Activated CD4-positive, alpha-beta T cell treated with anti-CD3 and anti-CD28 coated beads, Interleukin-2, amount 10 ng/mL, durations not matched to agents 7 days and 5 days (primary cell): ENCODE data around the gene LRCH3. TPM values are rescaled to one million over a fixed set of nuclear protein-coding genes. Genes with fewer than 3 reads are reported as not detected.

Source experiments
- CTCF ChIA-PET: fragments of 350-600 bp; sonication (Branson Sonifier 250); formaldehyde crosslinking; loops from one replicate; lab custom pipeline; 2021; ENCODE audit warnings: antibody characterized with exemption; lab: Charles Lee
- POLR2A ChIA-PET: fragments of 350-600 bp; sonication (Branson Sonifier 250); formaldehyde crosslinking; loops from one replicate; lab custom pipeline; 2021; ENCODE audit warnings: antibody characterized with exemption; lab: Charles Lee
- DNase-seq: peaks from one replicate; pipeline ENCODE4 v3.0.0-alpha.2; 2020
- H3K27ac Mint-ChIP-seq: one replicate; pipeline ENCODE4 v1.8.0; 2021; ENCODE audit warnings: mild to moderate bottlenecking, moderate library complexity, mixed read lengths
- H3K27me3 Mint-ChIP-seq: one replicate; pipeline ENCODE4 v1.8.0; 2021; ENCODE audit warnings: mixed read lengths
- H3K36me3 Mint-ChIP-seq: one replicate; pipeline ENCODE4 v1.8.0; 2021; ENCODE audit warnings: low read depth, mixed read lengths
- H3K4me1 Mint-ChIP-seq: one replicate; pipeline ENCODE4 v1.8.0; 2021; ENCODE audit warnings: mixed read lengths
- H3K4me3 Mint-ChIP-seq: one replicate; pipeline ENCODE4 v1.8.0; 2021; ENCODE audit warnings: mild to moderate bottlenecking, moderate library complexity, mixed read lengths
- H3K9me3 Mint-ChIP-seq: one replicate; pipeline ENCODE4 v1.8.0; 2021; ENCODE audit warnings: mixed read lengths
- total RNA-seq, 2 experiments: library from RNA; stranded (reverse); gene quantifications; one replicate each; pipeline ENCODE4 v1.2.3, GENCODE V29; 2021

The LRCH3 gene
- total RNA-seq, 2 experiments from 2014 or later = 54.0 to 58.0 TPM

DNA sequence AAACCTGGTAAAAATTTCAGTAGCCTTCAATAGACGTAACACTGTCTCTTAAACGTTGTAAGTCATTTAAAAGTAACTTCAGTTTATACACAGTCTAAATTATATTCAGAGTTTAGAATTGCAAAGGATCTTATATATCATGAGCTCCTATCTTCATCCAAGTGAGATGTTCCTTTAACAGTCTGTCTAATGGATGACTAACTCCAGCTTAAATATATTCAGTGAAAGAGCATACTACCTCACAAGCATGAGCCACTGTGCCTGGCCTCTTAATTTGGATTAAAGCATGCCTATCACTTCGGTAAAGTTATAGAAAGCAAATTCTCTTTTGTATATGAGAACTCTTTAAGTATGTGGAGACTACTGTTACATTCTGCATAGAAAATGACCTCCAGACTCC lies 34.4 kb upstream of the LRCH3 start:
- ChIA-PET CTCF (interaction anchor here (0.7 kb wide), 1 partner anchor 56 kb away, joined by 3 read pairs; no protein-coding TSS in a partner anchor), POLR2A (no interaction called here)
- Mint-ChIP-seq H3K27ac (no peak overlapping the region), H3K4me3 (no peak overlapping the region), H3K9me3 (no peaks in the 10 kb centered on the region), H3K36me3 (peaks cover 3% of the 10 kb centered on the region), H3K27me3 (no peaks in the 10 kb centered on the region), H3K4me1 (peaks cover 23% of the 10 kb centered on the region)
- DNase-seq = no peak

DNA sequence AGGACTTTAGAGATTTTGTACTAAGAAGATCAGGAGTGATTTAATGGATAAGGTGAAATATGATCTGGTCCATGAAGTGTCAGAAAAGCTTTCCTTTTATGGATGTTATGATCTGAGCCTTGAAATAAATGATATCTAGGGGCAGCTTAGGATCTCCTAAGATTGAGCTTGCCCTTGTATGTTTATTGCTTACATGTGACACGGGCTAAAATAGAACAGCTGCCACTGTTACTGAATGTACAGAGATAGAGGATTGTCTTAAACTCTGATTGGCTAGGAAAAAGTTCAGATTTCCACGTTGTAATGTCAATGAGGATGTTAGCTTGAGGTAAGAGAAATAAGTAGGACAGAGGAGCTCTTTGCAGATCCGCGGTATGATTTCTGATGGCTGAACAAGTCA lies 32.5 kb upstream of the LRCH3 start:
- Mint-ChIP-seq H3K27me3 (no peaks in the 10 kb centered on the region), H3K4me3 (no peak overlapping the region), H3K27ac (no peak overlapping the region), H3K36me3 (peaks cover 3% of the 10 kb centered on the region), H3K4me1 (peaks cover 9% of the 10 kb centered on the region), H3K9me3 (no peaks in the 10 kb centered on the region)
- POLR2A ChIA-PET = no interaction called here
- no peak for DNase-seq
- CTCF ChIA-PET = interaction anchor here (0.5 kb wide), 1 partner anchor 175 kb away, joined by 3 read pairs; no protein-coding TSS in a partner anchor

GRCh38 chr3:197761784-197762183 lies 29.3 kb upstream of the LRCH3 start:
- DNase-seq = no peak
- Mint-ChIP-seq H3K9me3 (no peaks in the 10 kb centered on the region), H3K4me3 (no peak overlapping the region), H3K27ac (no peak overlapping the region), H3K4me1 (no peaks in the 10 kb centered on the region), H3K36me3 (peaks cover 10% of the 10 kb centered on the region), H3K27me3 (no peaks in the 10 kb centered on the region)
- CTCF ChIA-PET = no interaction called here
- POLR2A ChIA-PET = no interaction called here

GRCh38 chr3:197775317-197775716 lies 15.7 kb upstream of the LRCH3 start:
- no peak for DNase-seq
- ChIA-PET POLR2A (no interaction called here), CTCF (interaction anchor here (0.6 to 1.5 kb wide), 2 partner anchors 7 to 96 kb away, joined by 3 read pairs; no protein-coding TSS in a partner anchor)
- H3K27ac Mint-ChIP-seq = no peak overlapping the region
- H3K4me3 Mint-ChIP-seq = no peak overlapping the region
- H3K4me1 Mint-ChIP-seq = no peaks in the 10 kb centered on the region
- H3K9me3 Mint-ChIP-seq = no peaks in the 10 kb centered on the region
- H3K27me3 Mint-ChIP-seq = no peaks in the 10 kb centered on the region
- H3K36me3 Mint-ChIP-seq = peaks cover 34% of the 10 kb centered on the region

GRCh38 chr3:197782230-197782629 lies 8.8 kb upstream of the LRCH3 start:
- DNase-seq = no peak
- H3K4me3 Mint-ChIP-seq = no peak overlapping the region
- peaks cover 2% of the 10 kb centered on the region for H3K4me1 Mint-ChIP-seq
- no peaks in the 10 kb centered on the region for H3K9me3 Mint-ChIP-seq
- H3K36me3 Mint-ChIP-seq = peaks cover 32% of the 10 kb centered on the region
- no peak overlapping the region for H3K27ac Mint-ChIP-seq
- ChIA-PET POLR2A (interaction anchor here (0.6 kb wide), 1 partner anchor 27 kb away, joined by 3 read pairs; no protein-coding TSS in a partner anchor), CTCF (interaction anchor here (0.9 kb wide), 1 partner anchor 8 kb away, joined by 3 read pairs; no protein-coding TSS in a partner anchor)
- no peaks in the 10 kb centered on the region for H3K27me3 Mint-ChIP-seq

DNA sequence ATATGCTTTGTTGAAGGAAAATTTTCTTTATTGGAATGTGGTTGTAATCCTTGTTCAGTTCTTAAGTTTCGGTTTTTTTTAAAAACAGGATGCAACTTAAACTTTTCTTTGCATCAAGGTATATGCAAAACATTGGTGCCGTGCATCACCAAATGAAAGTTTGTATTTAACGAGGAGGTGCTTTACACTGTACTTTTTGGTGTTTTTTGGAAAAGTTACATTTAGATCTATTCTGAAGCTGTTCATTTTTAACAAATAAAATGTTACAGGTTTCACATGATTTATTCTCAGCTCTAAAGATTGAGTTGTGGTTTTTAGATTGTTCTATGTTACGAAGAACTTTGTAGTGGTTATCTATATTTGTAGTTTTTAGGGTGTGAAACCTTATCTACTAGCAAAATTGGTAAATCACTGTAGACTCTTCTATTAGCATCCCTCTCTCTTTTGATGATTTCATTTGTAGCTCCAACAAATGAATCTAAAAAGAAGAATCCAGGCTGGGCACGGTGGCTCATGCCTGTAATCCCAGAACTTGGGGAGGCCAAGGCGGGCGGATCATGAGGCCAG lies 7.0 kb upstream of the LRCH3 start:
- POLR2A ChIA-PET = no interaction called here

DNA sequence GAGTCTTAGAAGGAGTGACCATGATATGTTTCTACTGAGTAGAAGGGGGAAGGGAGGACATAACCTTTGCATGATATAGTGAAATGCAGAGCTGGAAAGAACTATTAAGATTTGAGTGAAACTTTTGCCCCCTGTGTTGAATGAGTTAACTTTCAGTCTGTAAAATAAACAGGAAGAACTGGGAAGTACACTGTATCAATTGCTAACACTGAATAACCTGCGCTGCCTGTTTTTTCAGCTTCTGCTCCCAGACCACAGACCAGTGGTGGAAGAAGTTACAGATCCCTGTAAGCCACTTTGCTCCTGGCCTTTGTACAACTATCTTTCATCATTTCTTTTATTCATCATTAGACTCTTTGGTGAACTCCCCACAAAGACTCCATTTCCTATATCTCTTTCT lies 3.6 kb upstream of the LRCH3 start:
- Mint-ChIP-seq H3K36me3 (peaks cover 10% of the 10 kb centered on the region), H3K27me3 (no peaks in the 10 kb centered on the region), H3K27ac (no peak overlapping the region), H3K4me1 (peaks cover 16% of the 10 kb centered on the region), H3K9me3 (no peaks in the 10 kb centered on the region), H3K4me3 (no peak overlapping the region)
- no peak for DNase-seq
- POLR2A ChIA-PET = no interaction called here
- CTCF ChIA-PET = interaction anchor here (2.5 kb wide), 1 partner anchor 13 kb away, joined by 7 read pairs; no protein-coding TSS in a partner anchor

More for the DNA sequence above, 7.0 kb upstream of the LRCH3 start:
- Mint-ChIP-seq H3K36me3 (peaks cover 20% of the 10 kb centered on the region), H3K27ac (peak overlapping the region; percentile 66), H3K4me1 (peaks cover 7% of the 10 kb centered on the region), H3K27me3 (no peaks in the 10 kb centered on the region), H3K9me3 (no peaks in the 10 kb centered on the region), H3K4me3 (no peak overlapping the region)
- no peak for DNase-seq
- CTCF ChIA-PET = interaction anchor here (1.3 to 1.5 kb wide), 2 partner anchors 12 to 20 kb away, joined by 3 read pairs; no protein-coding TSS in a partner anchor

GRCh38 chr3:197789309-197789708 lies 1.7 kb upstream of the LRCH3 start:
- no peak overlapping the region for H3K4me3 Mint-ChIP-seq
- H3K4me1 Mint-ChIP-seq = peaks cover 31% of the 10 kb centered on the region
- no peaks in the 10 kb centered on the region for H3K9me3 Mint-ChIP-seq
- ChIA-PET CTCF (interaction anchor here (0.9 to 1.1 kb wide), 3 partner anchors 10 to 52 kb away, joined by 3 to 6 read pairs (median 4); no protein-coding TSS in a partner anchor), POLR2A (no interaction called here)
- H3K27ac Mint-ChIP-seq = no peak overlapping the region
- peaks cover 4% of the 10 kb centered on the region for H3K36me3 Mint-ChIP-seq
- H3K27me3 Mint-ChIP-seq = no peaks in the 10 kb centered on the region
- DNase-seq = no peak

GRCh38 chr3:197790033-197790432 lies 1.0 kb upstream of the LRCH3 start:
- Mint-ChIP-seq H3K9me3 (no peaks in the 10 kb centered on the region), H3K36me3 (peaks cover 2% of the 10 kb centered on the region), H3K4me3 (peak overlapping the region; percentile 91), H3K27ac (peak overlapping the region; percentile 99), H3K4me1 (peaks cover 31% of the 10 kb centered on the region), H3K27me3 (no peaks in the 10 kb centered on the region)
- ChIA-PET CTCF (interaction anchor here (0.5 kb wide), 1 partner anchor 20 kb away, joined by 3 read pairs; no protein-coding TSS in a partner anchor), POLR2A (no interaction called here)
- no peak for DNase-seq

- Mint-ChIP-seq H3K4me3 (peak overlapping the region; percentile 91), H3K9me3 (no peaks in the 10 kb centered on the region), H3K4me1 (peaks cover 45% of the 10 kb centered on the region), H3K27ac (peak overlapping the region; percentile 95), H3K27me3 (no peaks in the 10 kb centered on the region), H3K36me3 (peaks cover 9% of the 10 kb centered on the region)
- ChIA-PET POLR2A (no interaction called here), CTCF (no interaction called here)
- peak; percentile 48 for DNase-seq
These were observed 1.0 kb downstream of the LRCH3 start for GRCh38 chr3:197791892-197792647.

DNA sequence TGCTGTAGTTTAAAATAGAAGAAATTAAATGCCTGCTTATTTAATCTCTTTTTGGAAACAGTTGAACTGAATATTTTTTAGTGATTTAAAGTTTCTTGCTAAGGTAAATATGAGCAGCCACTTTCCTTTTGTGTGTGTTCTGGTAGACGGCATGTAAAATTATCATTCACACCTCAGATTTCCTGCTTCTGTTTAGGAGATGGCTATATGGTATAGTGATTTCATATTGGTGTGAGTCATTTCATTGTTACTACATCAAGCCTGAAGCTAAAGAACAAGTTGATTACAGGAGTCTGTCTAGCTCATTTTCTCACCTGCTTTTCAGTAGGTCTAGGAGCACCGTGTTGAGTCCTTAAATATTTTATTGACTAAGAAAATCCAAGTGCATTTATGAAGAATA lies 2.2 kb downstream of the LRCH3 start:
- Mint-ChIP-seq H3K36me3 (peaks cover 9% of the 10 kb centered on the region), H3K4me1 (peaks cover 46% of the 10 kb centered on the region), H3K27me3 (no peaks in the 10 kb centered on the region), H3K9me3 (no peaks in the 10 kb centered on the region), H3K27ac (peak overlapping the region; percentile 14), H3K4me3 (peak overlapping the region; percentile 51)
- DNase-seq = peak; percentile 8
- CTCF ChIA-PET = interaction anchor here (0.9 kb wide), 1 partner anchor 16 kb away, joined by 4 read pairs; no protein-coding TSS in a partner anchor
- POLR2A ChIA-PET = interaction anchor here (0.6 kb wide), 1 partner anchor 23 kb away, joined by 3 read pairs; no protein-coding TSS in a partner anchor

- Mint-ChIP-seq H3K4me1 (peaks cover 51% of the 10 kb centered on the region), H3K36me3 (peaks cover 10% of the 10 kb centered on the region), H3K4me3 (no peak overlapping the region), H3K27ac (no peak overlapping the region), H3K27me3 (no peaks in the 10 kb centered on the region), H3K9me3 (no peaks in the 10 kb centered on the region)
- no peak for DNase-seq
- ChIA-PET CTCF (no interaction called here), POLR2A (interaction anchor here (0.7 kb wide), 1 partner anchor 82 kb away, joined by 4 read pairs; no protein-coding TSS in a partner anchor)
These were observed 3.1 kb downstream of the LRCH3 start for GRCh38 chr3:197794115-197794514.

- Mint-ChIP-seq H3K27ac (no peak overlapping the region), H3K4me1 (peaks cover 48% of the 10 kb centered on the region), H3K36me3 (peaks cover 10% of the 10 kb centered on the region), H3K27me3 (no peaks in the 10 kb centered on the region), H3K4me3 (no peak overlapping the region), H3K9me3 (no peaks in the 10 kb centered on the region)
- ChIA-PET CTCF (interaction anchor here (0.9 kb wide), 1 partner anchor 95 kb away, joined by 4 read pairs; no protein-coding TSS in a partner anchor), POLR2A (no interaction called here)
- DNase-seq = no peak
These were observed 4.1 kb downstream of the LRCH3 start for GRCh38 chr3:197795200-197795599.
